Loucy (cell line): ENCODE data around the gene MOGAT2.

ENCODE experiments used
- H2AFZ ChIP-seq: fragments of 200-600 bp; sonication (generic); 2 replicates; pipeline ENCODE4 v1.6.0; 2016; ENCODE audit warnings: antibody characterized with exemption, mild to moderate bottlenecking, low read length, moderate library complexity
- H3F3A ChIP-seq: fragments of 200-600 bp; 2 replicates; pipeline ENCODE4 v1.6.0; 2016; ENCODE audit warnings: antibody characterized with exemption, low read depth, mild to moderate bottlenecking
- H3K27me3 ChIP-seq: fragments of 200-600 bp; sonication (generic); 2 replicates; pipeline ENCODE4 v1.6.1; 2014; ENCODE audit warnings: low read length, mild to moderate bottlenecking; ENCODE audit not compliant: insufficient read depth, poor library complexity, severe bottlenecking
- H3K36me3 ChIP-seq: fragments of 200-600 bp; sonication (generic); 2 replicates; pipeline ENCODE4 v1.6.1; 2016; ENCODE audit warnings: low read length; ENCODE audit not compliant: insufficient read depth
- H3K4me1 ChIP-seq: fragments of 200-600 bp; sonication (generic); 2 replicates; pipeline ENCODE4 v1.5.1; 2014; ENCODE audit warnings: low read length, mild to moderate bottlenecking; ENCODE audit not compliant: insufficient read depth, poor library complexity, severe bottlenecking
- H3K4me2 ChIP-seq: fragments of 200-600 bp; sonication (generic); 2 replicates; pipeline ENCODE4 v1.6.0; 2014; ENCODE audit warnings: antibody characterized with exemption, low read length, low read depth, mild to moderate bottlenecking; ENCODE audit not compliant: poor library complexity, severe bottlenecking
- H3K4me3 ChIP-seq: fragments of 200-600 bp; sonication (generic); 2 replicates; pipeline ENCODE4 v1.5.1; 2014; ENCODE audit warnings: low read length, mild to moderate bottlenecking, mixed read lengths; ENCODE audit not compliant: poor library complexity, severe bottlenecking
- H3K79me2 ChIP-seq: fragments of 200-600 bp; sonication (generic); 2 replicates; pipeline ENCODE4 v1.6.1; 2014; ENCODE audit warnings: low read length; ENCODE audit not compliant: insufficient read depth
- H3K9ac ChIP-seq: fragments of 200-600 bp; sonication (generic); 2 replicates; pipeline ENCODE4 v1.6.0; 2014; ENCODE audit warnings: mild to moderate bottlenecking, low read depth, low read length, moderate library complexity; ENCODE audit not compliant: poor library complexity, severe bottlenecking
- H3K9me2 ChIP-seq: fragments of 200-600 bp; sonication (generic); replicated peaks from 2 replicates; pipeline ENCODE4 v1.6.1; 2016; ENCODE audit warnings: low read depth, low read length, mixed read lengths
- H3K9me3 ChIP-seq: fragments of 200-600 bp; sonication (generic); 2 replicates; pipeline ENCODE4 v1.6.1; 2014; ENCODE audit warnings: mild to moderate bottlenecking, antibody characterized with exemption, low read length, low read depth; ENCODE audit not compliant: insufficient read depth
- H4K20me1 ChIP-seq: fragments of 200-600 bp; sonication (generic); 2 replicates; pipeline ENCODE4 v1.6.0; 2014; ENCODE audit warnings: antibody characterized with exemption, low read length, mild to moderate bottlenecking; ENCODE audit not compliant: insufficient read depth, poor library complexity, severe bottlenecking
- CTCF ChIP-seq: fragments of 200-600 bp; sonication (generic); conservative IDR thresholded peaks from 2 replicates; pipeline ENCODE4 v1.5.1; 2014; ENCODE audit warnings: mild to moderate bottlenecking, antibody characterized with exemption, low read length
- EZH2phosphoT487 ChIP-seq: fragments of 200-600 bp; IDR thresholded peaks from 2 replicates; pipeline ENCODE4 v1.6.1; 2018; ENCODE audit warnings: antibody characterized with exemption, mild to moderate bottlenecking, moderate library complexity, borderline replicate concordance

The MOGAT2 gene

GRCh38 chr11:75733071-75733430 lies 15.4 kb downstream of the MOGAT2 start:
- H3K4me2 ChIP-seq: no peak overlapping the region
- TF ChIP-seq CTCF: no peak
- TF ChIP-seq EZH2phosphoT487: no peak
- H2AFZ ChIP-seq: no peak overlapping the region
- no peaks in the 10 kb centered on the region for H3K27me3 ChIP-seq
- H4K20me1 ChIP-seq: no peaks in the 10 kb centered on the region
- H3K36me3 ChIP-seq: no peaks in the 10 kb centered on the region
- no peak overlapping the region for H3K9ac ChIP-seq
- no peaks in the 10 kb centered on the region for H3K9me3 ChIP-seq
- no peaks in the 10 kb centered on the region for H3K79me2 ChIP-seq
- no peak overlapping the region for H3K4me3 ChIP-seq
- H3K4me1 ChIP-seq: no peaks in the 10 kb centered on the region
- H3K9me2 ChIP-seq: no peaks in the 10 kb centered on the region
- H3F3A ChIP-seq: no peaks in the 10 kb centered on the region

DNA sequence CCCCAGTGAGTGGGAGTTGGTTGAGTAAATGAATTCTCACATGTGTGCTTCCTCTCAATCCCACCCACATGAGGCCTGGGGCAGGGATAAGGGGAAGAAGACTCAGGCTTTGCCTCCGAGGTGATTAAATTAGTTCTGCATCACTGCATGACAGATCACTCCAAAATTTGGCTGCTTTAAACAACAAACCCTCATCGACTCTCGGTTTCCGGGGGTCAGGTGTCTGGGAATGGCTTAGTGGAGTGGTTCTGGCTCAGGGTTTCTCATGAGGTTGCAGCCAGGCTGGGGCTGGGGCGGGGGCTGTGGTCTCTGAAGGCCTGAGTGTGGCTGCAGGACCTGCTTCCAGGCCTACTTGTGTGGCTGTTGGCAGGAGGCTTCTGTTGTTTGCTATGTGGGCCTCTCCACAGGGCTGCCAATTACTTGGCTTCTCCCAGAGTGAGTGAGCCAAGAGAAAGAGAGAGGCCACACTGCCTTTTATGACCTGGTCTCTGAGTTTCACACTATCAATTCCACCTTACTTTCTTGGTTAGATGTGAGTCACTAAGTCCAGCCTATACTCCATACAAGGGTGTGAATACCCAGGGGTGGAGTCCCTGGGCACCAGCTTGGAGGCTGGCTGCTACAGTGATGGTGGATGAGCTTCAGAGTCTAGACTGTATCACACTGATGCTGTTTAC lies 15.9 kb downstream of the MOGAT2 start:
- no peak overlapping the region for H3K4me2 ChIP-seq

DNA sequence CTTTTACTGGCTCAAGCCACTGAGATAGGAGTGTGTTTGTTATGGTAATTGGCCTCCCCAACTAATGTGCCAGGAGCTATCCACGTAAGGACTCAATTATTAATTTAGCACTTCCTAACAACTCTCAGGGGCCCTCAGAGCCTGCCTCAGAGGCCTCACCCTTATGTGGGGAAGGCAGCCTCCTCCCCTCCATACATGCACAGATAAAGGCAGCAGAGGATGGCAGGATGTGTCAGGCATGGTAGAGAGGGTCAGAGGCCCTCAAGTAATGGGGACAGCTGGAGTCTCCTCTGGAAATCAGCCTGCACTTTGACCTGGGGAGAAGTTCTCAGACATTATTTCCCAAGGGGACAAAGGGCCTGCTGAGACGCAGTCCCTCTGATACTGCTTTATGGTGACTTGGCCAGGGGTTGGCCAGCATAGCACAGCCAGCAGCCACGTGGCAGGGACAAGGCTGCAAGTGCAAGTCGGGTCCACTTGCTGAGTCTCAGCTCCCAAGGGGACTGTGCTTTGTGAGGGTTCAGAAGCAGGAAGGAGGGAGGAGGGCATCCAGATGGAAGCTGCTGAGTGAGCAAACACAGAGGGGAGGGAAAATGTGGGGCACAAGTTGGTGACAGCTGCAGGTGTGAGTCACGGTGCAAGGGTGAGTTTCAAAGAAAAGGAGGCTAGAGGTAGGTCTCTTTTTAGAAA lies 17.0 kb downstream of the MOGAT2 start:
- Histone ChIP-seq H3K9me3 (no peaks in the 10 kb centered on the region), H3K4me1 (no peaks in the 10 kb centered on the region), H3K9me2 (no peaks in the 10 kb centered on the region), H3K4me3 (no peak overlapping the region), H3K4me2 (no peak overlapping the region), H3K79me2 (no peaks in the 10 kb centered on the region), H3K27me3 (no peaks in the 10 kb centered on the region), H4K20me1 (no peaks in the 10 kb centered on the region), H3K36me3 (no peaks in the 10 kb centered on the region), H3F3A (no peaks in the 10 kb centered on the region), H2AFZ (no peak overlapping the region), H3K9ac (no peak overlapping the region)
- TF ChIP-seq EZH2phosphoT487: no peak
- TF ChIP-seq CTCF: no peak

More for the DNA sequence above, 15.9 kb downstream of the MOGAT2 start:
- H3K9ac ChIP-seq: no peak overlapping the region
- TF ChIP-seq CTCF (no peak), EZH2phosphoT487 (no peak)
- H3K36me3 ChIP-seq: no peaks in the 10 kb centered on the region
- no peaks in the 10 kb centered on the region for H3K9me3 ChIP-seq
- H3K79me2 ChIP-seq: no peaks in the 10 kb centered on the region
- no peaks in the 10 kb centered on the region for H3F3A ChIP-seq
- H4K20me1 ChIP-seq: no peaks in the 10 kb centered on the region
- no peak overlapping the region for H3K4me3 ChIP-seq
- no peaks in the 10 kb centered on the region for H3K27me3 ChIP-seq
- no peaks in the 10 kb centered on the region for H3K4me1 ChIP-seq
- no peak overlapping the region for H2AFZ ChIP-seq
- H3K9me2 ChIP-seq: no peaks in the 10 kb centered on the region
